Right lobe of liver (tissue), 4 donors: ENCODE data around the gene TSPAN18.

Source experiments
- POLR2A ChIP-seq: fragments of 450-650 bp; IDR thresholded peaks from one replicate; pipeline ENCODE4 v1.6.1; 2017; ENCODE audit warnings: antibody characterized with exemption, mild to moderate bottlenecking
- TF ChIP-seq, protein P1 (sequence below), 4 donors: fragments of 200-600 bp in 3 of 4; fragments of 450-650 bp in 1 of 4; IDR thresholded peaks; one replicate each; pipeline versions ENCODE4 v1.5.1 to v1.8.0; 2016 to 2022; ENCODE audit warnings: antibody characterized with exemption in 4 of 4, mild to moderate bottlenecking in 2 of 4
- donor health status: DM: no; HTN: no; CAD: no.
- donor health status: DM: no; HTN: no; CAD: no.
- donor health status: DM: no; HTN: yes; CAD: no.

- TF ChIP-seq POLR2A = no peak
- TF ChIP-seq, protein P1, sequence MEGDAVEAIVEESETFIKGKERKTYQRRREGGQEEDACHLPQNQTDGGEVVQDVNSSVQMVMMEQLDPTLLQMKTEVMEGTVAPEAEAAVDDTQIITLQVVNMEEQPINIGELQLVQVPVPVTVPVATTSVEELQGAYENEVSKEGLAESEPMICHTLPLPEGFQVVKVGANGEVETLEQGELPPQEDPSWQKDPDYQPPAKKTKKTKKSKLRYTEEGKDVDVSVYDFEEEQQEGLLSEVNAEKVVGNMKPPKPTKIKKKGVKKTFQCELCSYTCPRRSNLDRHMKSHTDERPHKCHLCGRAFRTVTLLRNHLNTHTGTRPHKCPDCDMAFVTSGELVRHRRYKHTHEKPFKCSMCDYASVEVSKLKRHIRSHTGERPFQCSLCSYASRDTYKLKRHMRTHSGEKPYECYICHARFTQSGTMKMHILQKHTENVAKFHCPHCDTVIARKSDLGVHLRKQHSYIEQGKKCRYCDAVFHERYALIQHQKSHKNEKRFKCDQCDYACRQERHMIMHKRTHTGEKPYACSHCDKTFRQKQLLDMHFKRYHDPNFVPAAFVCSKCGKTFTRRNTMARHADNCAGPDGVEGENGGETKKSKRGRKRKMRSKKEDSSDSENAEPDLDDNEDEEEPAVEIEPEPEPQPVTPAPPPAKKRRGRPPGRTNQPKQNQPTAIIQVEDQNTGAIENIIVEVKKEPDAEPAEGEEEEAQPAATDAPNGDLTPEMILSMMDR (IDR thresholded peaks at IDR 0.05) = no peak
Observed at GRCh38 chr11:44853666-44854065, 126.9 kb downstream of the TSPAN18 start.
